Stimulated activated CD8-positive, alpha-beta memory T cell treated with anti-CD3 and anti-CD28 coated beads, Interleukin-7, amount 100 ng/mL, for 24 hours (primary cell): ENCODE data around the gene COA1.
"Not testable (repeated sequence)": the region's sequence is repeated elsewhere in the genome, so short reads cannot be mapped to it uniquely, and the experiment has no call there.

Source experiments
- DNase-seq: peaks from one replicate; pipeline ENCODE4 v3.0.0-alpha.2; 2020; ENCODE audit warnings: low read depth

The COA1 gene

DNA sequence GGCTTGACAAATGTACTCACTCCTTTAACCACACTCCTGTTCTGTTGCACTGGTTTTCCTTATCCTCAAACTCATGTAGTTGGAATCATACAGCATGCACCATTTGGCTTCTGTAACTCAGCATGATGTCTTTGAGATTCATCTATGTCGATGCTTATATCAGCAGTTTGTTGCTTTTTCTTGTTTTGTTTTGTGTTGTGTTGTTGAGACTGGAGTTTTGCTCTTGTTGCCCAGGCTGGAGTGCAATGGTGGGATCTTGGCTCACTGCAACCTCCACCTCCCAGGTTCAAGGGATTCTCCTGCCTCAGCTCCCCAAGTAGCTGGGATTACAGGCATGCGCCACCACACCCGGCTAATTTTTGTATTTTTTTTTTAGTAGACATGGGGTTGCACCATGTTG is 101.5 kb downstream of the COA1 start:
- DNase-seq = not testable (repeated sequence)

DNA sequence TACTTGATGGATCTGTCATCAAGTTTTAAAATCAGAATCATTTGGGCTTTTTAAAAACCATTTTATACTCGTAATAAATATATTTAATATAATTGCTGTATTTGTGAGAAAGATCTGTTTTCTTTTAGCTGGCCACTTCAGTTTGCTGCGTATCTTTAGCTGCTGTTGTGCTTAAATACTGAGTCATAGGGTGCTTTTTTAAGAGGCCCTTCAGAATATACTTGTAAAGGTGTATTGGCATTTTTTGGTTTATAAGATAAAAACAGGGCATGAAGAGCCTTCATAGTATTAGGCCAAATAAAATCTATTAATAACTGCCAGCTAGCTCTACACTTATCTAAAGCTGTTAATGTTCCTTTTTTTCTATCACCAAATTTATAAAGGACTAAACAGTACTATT is 102.6 kb downstream of the COA1 start:
- no peak for DNase-seq

GRCh38 chr7:43625980-43626379 is 103.3 kb downstream of the COA1 start:
- DNase-seq = no peak

GRCh38 chr7:43625453-43625852 is 103.9 kb downstream of the COA1 start:
- no peak for DNase-seq

DNA sequence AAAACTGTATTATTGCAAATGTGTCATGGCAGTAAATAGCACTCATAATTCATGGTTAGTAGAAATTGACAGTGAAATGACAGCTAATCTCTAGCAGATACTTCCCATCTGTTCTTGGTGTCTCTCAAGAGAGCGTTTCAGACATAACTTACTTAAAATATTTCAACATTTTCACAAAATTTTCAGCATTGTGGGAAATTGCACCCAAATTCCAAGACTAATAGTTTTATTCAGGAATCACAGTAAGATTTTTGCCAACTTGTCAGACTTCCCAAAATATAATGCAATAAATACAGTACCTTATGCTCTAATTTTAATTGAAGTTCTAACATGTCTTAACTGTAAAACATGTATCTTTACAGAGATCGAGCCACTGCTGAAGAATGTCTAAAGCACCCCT is 105.2 kb downstream of the COA1 start:
- no peak for DNase-seq

GRCh38 chr7:43621729-43622448 is 107.4 kb downstream of the COA1 start:
- no peak for DNase-seq

GRCh38 chr7:43619213-43620012 is 109.9 kb downstream of the COA1 start:
- no peak for DNase-seq

DNA sequence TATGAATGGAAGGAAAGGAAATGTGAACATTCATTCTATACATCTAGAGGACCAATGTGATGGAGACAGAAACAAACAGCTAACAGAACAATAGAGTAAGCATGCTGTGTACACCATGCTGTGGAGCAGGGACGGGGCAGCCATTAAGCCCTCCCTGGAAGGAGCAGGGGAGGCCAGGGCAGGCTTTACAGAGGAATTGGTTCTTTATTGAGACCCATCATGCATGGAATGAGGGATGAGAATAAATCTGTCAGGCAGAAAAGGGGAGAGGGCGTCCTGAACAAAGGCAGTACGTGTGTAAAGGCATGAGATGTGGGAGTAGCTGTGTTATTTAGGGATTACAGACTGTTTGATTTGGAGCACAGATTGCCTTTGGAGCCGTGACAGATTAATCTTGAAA is 111.2 kb downstream of the COA1 start:
- DNase-seq = no peak

GRCh38 chr7:43616977-43617376 is 112.3 kb downstream of the COA1 start:
- DNase-seq = no peak

DNA sequence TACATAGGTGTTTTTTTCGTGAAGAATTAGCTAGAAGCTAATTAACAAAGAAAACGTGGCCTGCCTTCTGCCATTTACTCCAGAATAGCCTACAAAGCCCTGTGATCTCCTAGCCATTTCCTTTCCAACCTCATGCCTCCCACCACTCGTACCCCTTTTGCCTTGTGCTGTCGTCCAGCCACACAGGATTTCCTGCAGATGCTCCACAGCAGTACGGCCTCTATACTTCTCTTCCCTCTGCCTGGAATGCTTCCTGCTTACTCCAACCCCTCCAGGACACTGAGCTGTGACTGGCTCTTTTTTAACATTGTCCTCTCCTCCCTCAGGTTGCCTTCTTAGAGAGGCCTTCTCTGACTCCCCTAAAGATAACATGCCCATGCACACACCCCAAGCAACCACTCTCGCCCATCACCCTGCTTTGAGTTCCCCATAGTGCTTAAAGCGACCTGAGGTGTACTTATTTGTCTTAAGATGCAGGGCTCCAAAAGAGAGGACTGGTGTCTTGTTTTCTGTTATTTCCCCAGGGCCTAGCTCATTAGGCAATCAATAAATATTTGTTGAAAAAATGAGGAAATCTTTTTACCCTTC is 113.7 kb downstream of the COA1 start:
- no peak for DNase-seq

- DNase-seq = no peak
These were observed 116.4 kb downstream of the COA1 start for GRCh38 chr7:43612599-43613589.

DNA sequence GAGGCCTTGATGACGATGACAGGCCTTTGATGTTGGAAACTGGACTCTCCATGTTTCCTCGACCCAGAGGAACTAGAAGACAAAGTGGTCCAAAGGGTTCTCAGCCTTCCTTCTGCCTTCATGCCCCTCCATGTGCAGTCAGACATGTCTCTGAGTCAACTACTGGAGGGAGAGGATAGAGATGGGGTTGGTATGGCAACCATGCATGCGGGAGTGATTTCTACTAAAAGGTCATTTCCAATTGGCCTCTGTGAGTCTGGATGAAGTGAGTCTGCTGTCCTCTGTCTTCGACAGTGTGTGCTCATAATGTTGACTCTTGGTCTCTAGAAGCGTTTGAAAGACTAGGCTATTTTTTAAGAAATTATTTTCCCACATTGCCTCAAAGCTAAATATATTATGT is 117.2 kb downstream of the COA1 start:
- DNase-seq = no peak

DNA sequence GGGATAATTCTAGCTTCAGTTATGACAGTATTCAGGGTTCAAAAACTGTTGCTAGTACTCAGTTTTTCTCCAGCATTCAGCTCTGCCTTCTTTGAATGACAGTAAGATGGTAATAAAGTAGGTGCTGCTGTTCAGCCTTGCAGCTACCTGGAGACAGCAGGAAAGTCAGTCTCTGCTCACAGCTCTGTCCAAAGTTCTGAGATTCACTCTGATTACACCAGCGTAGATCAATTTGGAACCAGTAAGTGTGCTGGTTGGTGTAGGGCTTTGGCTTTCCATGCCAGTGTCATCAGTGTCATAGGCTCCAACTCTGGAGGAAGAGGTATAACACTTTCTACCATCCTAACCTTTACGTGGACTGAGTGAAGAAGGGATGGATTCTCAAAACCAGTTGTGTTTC is 120.2 kb downstream of the COA1 start:
- DNase-seq = no peak

DNA sequence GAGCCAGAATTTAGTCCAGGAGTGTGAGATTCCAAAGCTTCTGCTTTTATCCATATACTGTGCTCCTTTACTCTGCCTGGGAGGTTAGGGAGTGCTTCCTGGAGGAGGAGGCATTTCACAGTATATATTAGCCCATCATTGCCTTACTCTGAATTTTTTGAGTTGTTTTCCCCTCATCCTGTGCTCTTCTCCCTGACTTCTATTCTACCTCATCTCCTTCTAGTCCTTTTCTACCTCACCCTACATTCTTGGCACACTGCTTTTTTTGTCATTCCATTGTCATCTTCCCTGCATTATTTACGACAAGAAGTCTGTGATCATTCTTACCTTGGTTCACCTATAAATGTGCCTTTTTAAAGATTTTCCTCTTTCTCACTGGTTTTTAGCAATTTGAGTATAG is 125.1 kb downstream of the COA1 start:
- no peak for DNase-seq

- no peak for DNase-seq
These were observed 127.1 kb downstream of the COA1 start for GRCh38 chr7:43602256-43602655.

DNA sequence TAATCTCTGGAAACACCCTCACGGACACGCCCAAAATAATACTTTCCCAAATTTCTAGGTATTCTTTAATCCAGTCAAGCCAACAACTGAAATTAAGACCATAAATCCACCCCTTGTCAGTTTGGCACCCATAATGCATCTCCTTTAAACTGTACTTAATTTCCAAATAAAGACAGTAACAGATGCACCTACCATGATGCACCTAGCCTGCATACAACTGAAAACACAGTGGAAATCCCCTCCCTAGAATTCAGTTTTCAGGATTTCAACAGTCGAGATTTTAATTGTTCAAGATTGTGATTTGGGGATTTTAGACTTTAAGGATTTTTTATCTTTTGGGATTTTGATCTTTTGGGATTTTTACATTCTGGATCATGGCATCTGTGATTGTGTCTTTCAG is 129.3 kb downstream of the COA1 start:
- DNase-seq = no peak

DNA sequence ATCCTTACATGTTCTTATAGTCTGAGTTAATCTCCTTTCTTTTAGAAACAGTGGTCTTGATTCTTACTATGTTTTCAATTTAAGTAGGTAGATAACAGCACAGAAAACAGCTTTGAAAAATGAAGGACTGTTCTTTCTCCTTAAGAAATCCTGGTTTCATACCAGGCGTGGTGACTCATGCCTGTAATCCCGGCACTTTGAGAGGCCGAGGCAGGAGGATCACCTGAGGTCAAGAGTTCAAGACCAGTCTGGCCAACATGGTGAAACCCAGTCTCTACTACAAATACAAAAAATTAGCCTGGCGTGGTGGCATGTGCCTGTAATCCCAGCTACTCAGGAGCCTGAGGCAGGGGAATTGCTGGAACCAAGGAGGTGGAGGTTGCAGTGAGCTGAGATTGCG is 132.9 kb downstream of the COA1 start:
- DNase-seq = not testable (repeated sequence)

DNA sequence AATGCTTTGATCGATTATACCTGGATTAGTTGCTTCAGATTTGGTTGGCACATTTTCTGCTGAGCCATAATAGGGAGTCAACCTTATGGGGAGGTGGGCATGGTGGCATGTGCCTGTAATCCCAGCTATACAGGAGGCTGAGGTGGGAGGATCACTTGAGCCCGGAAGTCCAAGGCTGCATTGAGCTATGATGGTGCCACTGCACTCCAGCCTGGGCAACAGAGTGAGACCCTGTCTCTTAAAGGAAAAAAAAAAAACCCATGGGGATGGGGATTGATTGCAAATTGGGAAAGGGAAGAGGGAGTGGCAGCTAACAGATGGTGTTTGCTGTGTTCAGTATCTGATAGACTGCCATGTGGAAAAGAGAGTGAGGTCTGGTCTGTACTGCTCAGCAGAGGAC is 135.3 kb downstream of the COA1 start:
- DNase-seq = no peak

GRCh38 chr7:43593010-43593409 is 136.3 kb downstream of the COA1 start:
- DNase-seq = no peak

DNA sequence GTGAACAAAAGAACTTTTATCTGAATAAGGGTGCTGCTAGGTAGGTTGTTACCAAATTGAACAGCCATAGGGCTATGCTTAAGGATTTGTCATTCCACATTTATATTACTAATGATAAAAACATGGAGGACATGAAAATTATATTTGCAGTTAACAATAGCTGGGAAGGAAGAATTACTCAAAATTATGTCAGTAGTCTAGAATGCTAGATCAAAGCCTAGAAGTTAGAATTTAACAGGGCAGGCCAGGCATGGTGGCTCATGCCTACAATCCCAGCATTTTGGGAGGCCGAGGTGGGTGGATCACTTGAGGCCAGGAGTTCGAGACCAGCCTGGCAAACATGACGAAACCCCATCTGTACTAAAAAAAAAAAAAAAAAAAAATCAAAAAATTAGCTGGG is 137.0 kb downstream of the COA1 start:
- no peak for DNase-seq

DNA sequence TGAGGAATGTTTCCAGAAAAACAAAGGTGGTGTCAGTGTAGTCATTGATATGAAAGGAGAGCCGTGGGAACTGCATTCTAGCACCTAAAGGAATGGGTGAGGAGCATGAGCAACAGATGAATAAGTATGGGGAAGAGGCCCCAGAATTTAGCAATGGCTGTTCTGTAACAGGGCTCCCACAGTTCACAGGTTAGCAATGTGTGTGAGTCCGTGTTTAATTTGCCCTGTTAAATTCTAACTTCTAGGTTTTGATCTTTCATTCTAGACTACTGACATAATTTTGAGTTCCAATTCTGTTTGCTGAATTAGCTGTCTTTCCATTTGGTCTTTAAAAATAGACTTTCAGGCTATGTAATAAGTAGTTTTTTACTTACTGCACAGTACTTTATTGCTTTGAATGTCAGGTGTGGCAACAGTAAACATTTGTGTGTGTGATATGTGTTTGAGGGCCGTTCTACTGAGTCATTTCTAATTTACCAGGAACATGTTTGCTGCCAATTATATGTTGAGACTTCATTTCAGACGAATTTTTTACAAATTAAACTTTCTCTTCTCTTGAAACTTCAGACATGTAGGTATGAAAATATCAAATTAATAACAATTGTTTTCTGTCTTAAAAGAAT is 137.7 kb downstream of the COA1 start:
- no peak for DNase-seq
